Measurements from ENCODE around the gene UBC.

The UBC gene

GRCh38 chr12:124863416-124864325 lies 50.8 kb downstream of the UBC start, which contains the start of gene SCARB1:
Gene SCARB1, minus strand, starts transcription at chr12:124863864. Its CDS starts 144 bp downstream, at chr12:124863720.
- peak; percentile 47 for DNase-seq

GRCh38 chr12:124862768-124863415 lies 51.6 kb downstream of the UBC start:
- DNase-seq: no peak

- DNase-seq: no peak
Measured at GRCh38 chr12:124861898-124862676, 52.4 kb downstream of the UBC start.
